AG08396 (cell line): ENCODE data around the gene SLC29A4.
"Not testable (repeated sequence)": the region's sequence is repeated elsewhere in the genome, so short reads cannot be mapped to it uniquely, and the experiment has no call there.

ENCODE experiments used
- DNase-seq: peaks from one replicate; pipeline ENCODE4 v3.0.0; 2012; ENCODE audit warnings: low spot score, mixed read lengths

The SLC29A4 gene

DNA sequence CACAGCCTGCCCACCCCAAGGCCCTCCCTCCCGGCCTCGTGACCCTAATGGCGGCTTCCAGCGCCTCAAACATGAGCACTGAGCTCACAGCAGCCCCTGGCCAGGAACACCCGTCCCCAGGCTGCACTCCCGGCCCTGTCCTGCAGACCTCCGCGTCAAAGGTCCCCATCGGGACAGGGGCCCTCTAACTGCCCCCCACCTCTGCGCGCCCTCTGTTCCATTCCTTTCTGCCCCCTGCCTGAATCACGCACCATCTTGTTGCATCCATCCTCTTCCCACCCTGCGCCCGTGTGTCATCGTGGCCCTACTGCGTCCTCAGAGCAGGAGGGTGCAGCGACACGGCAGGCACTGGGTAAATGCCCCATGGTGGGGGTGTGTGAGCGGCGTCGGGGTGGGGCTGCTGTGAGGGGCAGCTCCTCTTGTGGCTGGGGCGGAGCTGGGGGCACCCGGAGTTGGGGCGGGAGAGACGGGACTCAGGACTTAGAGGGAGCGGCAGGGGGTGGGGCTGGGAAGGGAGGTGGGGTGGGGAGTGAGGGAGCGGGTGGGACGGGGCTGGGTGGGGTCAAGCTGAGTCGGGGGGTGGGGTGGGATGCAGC, 13.4 kb downstream of the SLC29A4 start:
- DNase-seq: no peak

DNA sequence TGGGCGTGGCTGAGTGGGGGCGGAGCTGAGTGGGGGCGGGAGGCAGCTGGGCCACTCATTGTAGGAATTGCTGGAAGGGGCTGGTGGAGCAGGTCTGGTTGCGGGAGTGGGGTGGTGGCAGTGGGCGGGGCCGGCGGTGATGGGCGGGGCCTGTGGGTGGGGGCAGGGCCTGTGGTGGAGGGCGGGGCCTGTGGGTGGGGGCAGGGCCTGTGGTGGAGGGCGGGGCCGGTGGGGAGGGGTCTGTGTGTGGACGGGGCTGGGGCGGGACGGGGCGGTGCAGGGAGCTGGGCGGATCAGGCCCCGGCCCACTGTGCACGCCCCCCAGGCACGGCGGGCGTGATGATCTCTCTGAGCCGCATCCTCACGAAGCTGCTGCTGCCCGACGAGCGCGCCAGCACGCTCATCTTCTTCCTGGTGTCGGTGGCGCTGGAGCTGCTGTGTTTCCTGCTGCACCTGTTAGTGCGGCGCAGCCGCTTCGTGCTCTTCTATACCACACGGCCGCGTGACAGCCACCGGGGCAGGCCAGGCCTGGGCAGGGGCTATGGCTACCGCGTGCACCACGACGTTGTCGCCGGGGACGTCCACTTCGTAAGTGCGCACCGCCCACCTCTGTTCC, 14.0 kb downstream of the SLC29A4 start:
- no peak for DNase-seq

DNA sequence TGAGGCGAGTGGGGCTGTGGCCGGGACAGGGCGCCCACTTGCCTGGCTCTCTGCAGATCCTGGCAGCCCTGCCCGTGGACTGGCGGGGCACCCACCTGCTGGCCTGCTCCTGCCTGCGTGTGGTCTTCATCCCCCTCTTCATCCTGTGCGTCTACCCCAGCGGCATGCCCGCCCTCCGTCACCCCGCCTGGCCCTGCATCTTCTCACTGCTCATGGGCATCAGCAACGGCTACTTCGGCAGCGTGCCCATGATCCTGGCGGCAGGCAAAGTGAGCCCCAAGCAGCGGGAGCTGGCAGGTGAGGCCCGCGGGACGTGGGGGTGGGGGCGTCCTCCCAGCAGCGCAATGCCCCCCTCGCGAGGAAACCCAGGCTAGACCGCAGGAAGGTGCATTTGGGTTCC, 17.6 kb downstream of the SLC29A4 start:
- no peak for DNase-seq

DNA sequence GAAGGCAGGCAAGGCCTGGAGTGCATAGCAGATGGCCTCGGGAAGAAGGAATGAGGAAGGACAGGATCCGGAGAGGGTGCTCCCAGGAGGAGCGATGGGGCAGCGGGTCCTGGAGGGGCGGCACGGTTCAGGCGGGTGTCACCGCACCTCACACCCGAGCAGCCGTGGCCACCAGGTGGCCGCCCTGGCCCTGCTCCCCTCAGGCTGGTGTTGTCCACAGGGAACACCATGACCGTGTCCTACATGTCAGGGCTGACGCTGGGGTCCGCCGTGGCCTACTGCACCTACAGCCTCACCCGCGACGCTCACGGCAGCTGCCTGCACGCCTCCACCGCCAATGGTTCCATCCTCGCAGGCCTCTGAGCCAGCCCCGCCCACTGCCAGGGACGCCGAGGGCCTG, 19.8 kb downstream of the SLC29A4 start:
- DNase-seq: no peak

DNA sequence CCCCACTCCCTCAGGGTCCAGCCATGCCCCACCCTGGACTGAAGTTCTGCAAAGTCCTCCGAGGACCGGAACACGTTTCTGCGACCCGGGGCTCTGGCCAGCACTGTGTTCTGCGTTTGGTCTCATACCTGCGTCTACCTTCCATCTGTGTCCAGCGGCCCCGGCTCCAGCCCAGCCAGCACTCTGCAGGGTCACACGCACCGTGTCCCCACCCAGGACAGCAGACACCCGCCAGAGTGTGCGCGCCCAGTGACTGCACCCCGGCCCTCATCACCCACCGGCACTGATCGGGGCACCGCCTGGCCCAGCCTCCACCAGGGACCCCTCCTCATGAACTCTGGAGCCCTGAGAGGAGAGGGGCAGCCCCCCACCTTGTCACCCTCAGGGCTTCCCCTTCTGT, 20.3 kb downstream of the SLC29A4 start:
- DNase-seq: no peak

DNA sequence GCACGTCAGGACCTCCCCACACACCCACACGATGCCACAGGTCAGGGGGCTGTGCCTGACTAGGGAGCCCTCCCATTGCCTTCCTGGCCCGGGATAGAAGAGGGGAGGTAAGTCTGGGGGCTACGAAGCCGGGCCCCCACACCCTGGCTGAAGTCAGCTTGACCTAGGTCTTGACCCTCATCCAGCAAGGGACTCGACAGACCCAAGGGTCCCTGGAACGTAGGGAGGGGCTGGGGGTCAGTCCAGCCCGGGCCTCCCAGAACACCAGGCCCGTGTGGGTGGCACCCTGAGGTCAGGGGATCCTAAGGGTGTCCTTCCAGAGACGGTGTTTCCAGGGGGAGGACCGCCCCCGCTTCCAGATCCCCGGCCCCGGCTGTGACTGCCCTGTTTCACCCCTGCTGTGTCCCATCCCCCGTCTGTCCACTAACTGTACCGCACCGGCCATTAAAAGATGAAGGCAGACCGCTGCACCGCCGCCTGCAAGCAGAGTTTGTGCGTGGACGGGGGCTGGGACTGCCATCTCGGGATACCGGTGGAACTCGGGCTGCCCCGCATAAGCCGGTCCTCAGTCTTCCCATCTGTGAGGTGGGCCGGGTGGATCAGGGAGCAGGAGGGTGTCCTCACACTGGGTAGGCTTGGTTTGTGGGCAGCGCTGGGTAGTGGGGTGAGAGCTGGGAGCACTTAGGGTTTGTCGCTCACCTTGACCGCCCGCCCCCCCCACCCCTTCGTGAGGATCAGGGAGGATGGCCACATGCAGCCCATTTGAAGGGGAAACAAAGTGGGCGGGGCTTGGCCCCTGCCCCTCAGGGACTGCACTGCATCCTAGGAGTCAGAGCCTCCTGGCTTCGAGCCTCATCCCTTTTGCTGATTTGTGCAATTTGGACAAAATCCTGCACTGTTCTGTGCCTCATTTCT, 21.1 kb downstream of the SLC29A4 start:
- DNase-seq: no peak

DNA sequence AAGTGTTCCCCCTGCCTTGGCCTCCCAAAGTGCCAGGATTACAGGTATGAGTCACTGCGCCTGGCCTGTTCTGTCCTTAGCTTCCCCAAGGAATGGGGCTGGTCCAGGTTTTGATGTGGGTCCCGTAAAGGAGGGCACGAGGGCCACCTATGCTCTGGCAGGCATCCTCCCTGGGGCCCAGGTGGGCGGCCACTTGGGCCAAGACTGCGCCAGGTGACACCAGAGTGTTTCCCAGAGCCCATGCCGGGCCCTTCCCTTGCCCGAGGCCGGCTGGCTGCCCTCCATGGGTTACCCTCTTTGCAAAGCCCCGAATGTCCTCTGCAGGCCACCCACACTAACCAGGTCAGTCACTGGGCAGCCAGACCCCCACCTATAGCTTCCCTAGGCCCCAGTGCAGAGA, 22.3 kb downstream of the SLC29A4 start:
- not testable (repeated sequence) for DNase-seq

DNA sequence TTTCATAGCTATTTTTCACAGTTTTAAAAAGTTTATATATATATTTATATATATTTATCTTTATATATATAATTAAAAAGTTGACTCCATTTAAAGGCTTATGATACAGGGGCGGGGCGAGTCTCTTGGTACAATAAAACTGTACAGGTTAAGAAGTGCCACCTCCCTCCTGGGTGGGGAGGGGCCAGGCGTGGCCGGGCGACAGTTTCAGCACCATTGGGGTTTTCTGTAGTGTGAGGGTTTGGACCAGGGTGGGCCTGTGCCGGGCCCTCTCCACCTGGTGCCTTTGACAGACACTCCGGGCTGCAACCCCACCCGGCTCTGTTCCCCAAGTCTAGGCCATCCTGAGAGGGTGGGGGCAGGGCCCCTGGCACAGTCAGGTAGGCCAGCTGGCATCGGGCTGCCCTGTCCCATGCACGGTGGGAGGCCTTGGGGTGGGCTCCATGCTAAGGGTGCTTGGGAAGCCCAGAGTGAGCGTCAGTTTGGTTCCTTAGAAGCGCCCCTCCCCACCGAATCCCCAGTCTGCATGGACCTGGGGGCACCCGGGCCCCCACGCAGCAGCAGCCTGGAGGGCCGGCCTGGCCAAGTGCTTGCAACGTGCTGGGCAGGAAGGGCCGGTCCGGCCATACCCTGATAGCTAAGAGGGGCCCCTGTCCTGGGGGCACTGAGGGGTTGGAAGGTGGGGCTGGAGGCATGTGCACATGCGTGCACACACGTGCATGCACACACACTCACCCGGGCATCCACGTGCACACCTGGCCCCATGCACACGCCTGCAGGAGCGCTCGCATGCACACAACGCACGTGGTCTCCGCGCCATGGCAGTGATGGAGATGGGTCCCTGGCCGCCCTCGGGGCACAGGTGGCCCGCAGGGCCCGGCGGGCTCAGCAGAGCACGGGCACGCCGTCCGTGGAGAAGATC, 24.7 kb downstream of the SLC29A4 start:
- not testable (repeated sequence) for DNase-seq

DNA sequence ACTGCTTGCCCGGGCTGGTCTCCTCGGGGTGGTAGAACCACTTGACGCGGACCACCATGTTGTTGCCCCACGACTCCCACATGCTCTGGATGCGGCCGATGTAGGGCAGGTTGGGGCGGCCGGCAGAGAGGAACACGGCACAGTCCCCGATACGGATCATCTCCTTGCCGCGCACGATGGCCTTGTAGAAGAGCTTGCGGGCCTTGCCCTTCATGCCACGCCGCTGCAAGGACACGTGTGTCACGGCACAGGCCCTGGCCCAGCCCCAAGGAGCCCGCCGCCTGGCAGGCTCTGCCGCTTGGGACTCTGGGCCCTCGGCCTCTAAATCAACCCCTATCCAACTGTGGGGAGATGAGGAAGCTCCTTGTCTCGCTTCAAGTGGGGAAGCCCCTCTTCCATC, 26.4 kb downstream of the SLC29A4 start:
- no peak for DNase-seq

DNA sequence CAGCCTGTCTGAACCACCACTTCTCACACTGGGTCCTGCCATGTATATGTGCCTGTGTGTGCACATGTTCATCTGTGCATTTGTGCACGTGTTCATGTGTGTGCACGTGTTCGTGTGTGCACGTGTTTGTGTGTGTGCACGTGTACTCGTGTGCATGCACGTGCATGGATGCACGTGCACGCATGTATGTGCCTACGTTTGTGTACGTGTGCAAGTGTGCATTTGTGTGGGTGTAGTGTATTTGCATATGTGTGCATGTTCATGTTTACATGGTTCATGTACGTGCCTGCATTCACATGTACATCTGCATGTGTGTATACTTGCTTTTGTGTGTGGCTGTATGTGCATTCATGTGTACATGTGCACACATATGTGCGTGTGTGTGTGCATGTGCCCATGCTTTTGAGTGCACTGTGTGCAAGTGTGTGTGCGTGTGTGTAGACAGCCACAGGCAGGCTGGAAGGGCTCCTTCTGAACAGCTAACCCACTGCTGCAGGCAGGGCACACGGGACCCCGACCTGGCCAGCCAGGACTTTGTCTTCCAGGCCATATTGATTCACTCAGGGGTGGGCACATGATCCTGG, 28.2 kb downstream of the SLC29A4 start:
- DNase-seq: no peak

DNA sequence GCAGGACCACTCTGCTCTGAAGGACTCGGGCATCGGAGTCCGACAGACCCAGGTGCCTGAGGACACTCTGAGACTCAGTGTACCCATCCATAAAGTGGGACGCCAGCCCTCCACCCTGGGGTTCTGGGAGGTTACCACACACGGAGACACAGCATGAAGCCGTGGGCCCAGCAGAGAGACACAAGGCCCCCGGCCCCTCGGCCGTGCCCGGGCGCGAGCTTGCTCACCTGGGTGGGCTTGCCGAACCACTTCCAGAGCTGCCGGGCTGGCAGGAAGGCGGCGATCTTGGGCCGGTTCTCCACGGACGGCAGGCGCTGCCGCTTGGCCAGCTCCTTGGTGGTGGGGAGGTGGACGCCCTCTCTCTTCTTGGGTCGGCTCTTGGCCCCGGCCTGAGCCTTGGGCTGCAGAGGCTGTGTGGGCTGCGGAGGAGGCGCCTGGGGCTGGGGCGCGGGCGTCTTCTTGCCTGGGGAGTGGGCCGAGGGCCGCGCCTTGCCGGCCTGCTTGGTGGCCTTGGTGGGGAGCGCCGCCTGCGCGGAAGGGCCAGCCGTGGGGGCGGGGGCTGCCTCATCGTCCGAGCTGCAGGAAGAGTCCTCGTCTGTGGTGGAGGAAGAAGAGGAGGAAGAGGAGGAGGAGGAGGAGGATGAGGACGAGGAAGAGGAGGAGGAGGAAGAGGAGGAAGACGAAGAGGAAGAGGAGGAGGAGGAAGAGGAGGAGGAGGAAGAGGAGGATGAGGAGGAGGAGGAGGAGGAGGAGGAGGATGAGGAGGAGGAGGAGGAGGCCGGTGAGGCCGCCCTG, 29.7 kb downstream of the SLC29A4 start:
- DNase-seq: not testable (repeated sequence)

DNA sequence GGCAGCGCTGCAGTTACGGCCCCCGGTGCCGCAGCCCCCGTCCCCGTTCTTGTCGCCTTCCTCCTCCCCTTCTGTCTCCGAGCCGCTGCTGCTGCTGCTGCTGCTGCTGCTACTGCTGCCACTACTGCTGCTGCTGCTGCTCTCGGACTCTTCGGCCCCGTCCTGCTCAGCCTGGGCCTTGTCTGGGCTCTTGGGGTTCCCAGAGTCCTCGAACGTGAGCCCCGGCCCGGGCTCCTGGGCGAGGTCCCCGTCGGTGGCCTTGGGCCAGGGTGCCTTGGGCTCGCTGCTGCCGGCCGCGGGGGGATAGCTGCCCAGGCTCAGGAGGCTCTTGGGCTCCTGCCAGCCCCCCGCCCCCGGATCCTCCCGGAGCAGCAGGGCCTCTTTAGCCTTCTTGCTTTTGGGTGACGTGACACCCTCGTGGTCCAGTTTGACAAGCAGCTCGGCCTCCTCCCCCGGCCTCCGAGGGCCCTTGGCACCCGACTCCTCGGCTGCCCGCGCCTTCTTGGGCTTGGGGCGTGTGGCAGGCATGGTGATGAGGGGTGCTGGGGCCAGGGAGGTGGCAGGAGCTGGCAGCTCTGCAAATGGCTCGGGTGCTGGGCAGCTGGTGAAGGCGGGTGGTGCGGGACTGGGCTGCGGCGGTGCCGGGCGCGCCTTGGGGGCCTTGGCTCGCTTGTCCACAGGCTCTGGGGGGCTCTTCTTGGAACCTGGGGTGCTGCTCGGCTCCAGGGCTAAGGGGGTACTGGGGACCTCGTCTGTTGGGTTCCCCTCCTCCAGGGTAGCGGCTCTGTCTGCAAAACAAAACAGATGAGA, 30.5 kb downstream of the SLC29A4 start:
- DNase-seq: not testable (repeated sequence)

DNA sequence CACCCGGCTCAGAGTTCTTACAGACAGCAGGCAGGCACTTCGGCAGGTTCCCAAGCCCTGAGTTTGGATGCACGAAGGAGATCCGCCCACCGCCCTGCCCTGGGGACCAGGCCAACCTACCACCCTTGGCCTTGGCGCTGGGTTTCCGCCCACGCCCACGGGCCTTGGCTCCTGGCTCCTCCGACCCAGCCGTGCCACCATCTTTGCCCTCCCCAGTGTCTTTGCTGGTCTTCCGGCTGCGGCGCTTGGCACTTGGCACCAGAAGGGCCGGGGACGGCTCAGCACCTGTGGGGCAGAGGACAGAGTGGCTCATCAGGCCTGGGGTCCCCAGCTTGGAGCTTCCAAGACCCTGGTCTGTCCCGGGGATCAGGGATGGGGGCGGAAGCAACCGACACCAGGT, 32.1 kb downstream of the SLC29A4 start:
- no peak for DNase-seq

DNA sequence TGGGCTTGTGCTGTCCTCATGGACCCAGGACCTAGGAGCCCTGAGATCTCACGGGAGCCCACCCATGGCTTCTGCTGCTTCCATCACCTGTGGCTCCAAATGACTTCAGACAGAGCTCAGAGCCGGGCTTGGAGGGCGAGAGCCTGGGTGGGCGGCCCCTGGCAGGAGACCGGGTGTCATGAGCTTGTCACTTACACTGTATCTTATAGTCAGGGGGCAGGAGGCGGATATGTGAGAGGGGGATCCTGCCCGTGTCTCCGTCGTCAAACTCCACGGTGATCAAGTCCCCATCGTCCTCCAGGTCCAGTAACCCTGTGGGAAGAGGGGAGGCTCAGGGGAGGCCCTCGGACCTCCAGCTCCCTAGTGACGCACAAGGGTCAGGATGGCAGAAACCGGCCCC, 33.0 kb downstream of the SLC29A4 start:
- no peak for DNase-seq

DNA sequence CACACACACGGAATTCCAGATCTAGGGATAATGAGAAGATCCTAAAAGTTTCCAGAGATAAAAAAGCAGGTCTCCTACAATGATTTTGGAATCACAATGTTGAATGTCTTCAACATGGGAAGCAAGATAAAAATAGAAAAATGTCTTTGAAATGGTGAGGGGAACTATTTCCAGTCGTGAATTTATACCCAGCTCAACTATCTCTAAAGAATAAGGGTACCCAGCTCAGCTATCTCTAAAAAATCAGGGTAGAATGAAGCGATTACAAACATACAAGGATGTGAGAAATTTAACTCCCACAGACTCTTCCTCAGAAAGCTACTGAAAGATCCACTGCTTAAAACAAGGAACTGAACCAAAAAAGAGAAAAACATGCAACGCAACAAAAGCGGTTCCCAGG, 35.9 kb downstream of the SLC29A4 start:
- DNase-seq: not testable (repeated sequence)

DNA sequence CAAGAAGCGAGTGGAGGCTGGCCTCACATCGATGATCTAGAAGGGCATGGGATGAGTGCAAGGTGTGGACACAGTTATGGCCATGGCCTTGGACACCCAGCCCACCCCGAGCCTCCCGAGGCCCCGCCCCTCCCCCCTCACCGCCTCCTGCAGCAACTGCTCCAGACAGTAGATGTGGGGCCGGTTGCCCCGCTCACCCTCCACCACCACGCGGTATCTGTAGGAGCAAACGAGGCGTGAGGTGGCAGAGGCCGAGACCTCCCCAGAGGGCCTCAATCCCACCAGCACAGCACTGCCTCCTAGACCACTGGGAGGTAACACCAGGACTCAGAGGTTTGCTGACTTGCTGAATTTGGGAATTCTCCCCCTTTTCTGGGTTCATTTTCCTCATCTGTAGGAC, 37.6 kb downstream of the SLC29A4 start:
- no peak for DNase-seq

DNA sequence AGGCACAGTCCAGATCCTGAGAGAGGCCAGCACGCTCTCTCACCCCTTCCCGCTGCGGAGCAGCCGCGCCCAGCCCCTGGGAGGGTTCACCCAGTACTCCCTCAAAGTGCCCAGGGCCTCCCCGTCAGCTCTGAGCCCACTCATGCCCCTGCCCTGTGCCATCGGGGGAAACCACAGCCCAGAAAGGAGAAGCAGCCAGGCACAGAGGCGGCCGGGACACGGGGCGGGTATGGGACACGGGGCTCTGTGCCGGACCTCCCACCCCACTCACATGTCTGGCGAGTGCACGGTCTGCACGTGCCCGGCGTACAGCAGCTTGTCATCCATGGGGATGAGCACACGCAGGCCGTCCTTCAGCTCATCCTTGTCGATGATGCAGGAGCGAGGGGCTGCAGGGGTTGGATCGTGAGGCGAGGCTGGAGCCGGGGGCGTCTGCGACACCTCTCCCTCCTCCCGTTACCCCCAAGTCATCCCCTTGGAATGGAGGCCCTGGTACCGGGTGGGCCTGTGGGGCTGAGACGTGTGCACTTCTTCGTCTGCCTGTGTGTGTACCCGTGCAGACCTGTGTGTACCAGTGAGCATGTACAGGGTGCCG, 38.2 kb downstream of the SLC29A4 start:
- no peak for DNase-seq

DNA sequence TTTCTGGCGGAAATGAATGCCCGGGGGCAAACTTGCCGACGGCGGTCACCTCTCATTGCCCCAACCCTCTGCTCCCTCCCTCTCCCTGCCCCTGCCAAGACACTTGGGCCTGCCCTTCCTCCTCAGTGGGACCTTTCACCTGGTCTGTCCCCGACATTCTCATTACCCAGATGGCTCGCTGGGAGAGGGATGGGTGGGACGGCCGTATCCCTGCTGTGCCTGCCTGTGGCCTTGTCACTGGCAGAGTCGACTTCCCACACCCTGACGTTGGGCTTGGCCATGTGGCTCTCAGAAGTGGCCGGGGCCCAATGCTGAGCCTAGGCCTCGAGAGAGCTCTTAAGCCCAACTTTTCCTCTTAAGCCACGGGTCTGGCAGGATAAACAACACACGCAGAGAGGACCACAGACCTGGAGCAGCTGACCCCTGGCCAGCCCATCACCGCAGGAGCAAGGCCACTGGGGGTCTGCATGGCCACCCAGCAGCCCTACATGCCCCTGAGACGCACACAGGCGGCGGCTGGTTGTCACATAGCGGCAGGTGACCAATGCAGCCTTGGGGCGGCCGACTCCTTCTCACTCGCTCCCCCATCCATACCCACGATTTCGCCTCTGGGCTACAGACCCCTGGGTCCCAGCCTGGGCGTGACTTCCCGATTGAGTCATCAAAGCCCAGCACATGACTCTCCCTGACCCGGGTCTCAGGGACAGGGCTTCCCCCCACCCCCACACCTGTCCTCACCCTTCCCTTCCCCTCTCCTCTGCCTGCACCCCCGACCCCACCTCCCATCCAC, 40.1 kb downstream of the SLC29A4 start:
- no peak for DNase-seq
